ENCODE measurements around the gene TLR9.
"Not testable (repeated sequence)": the region's sequence is repeated elsewhere in the genome, so short reads cannot be mapped to it uniquely, and the experiment has no call there.

DNA sequence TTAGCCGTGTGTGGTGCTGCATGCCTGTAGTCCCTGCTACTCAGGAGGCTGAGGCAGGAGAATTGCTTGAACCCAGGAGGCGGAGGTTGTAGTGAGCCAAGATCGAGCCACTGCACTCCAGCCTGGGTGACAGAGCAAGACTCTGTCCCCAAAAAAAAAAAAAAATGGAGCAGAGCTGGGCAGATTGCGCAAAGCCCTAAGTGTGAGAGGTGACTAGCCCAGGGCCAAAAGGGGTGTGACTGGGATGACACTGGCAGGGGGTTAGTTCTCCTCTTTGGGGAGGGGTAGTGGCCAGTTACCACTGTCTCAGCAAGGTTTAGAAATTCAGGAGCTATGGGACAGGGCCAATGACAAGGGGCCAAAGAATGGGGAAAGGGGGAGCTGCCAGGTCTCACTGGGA is 47.3 kb downstream of the TLR9 start:
- TF ChIP-seq CTCF (IDR thresholded peaks at IDR 0.05; ENCODE audit: borderline replicate concordance, extremely low read depth, low read length, poor library complexity, severe bottlenecking); EZH2 (IDR thresholded peaks at IDR 0.05; ENCODE audit: borderline replicate concordance, low read depth, low read length, severe bottlenecking): not testable (repeated sequence)

Measured in DND-41 (cell line).